HEK293 (cell line): Measurements from ENCODE around the gene SIK3.

Experiments used
- CTCF ChIA-PET: fragments of 350-600 bp; formaldehyde crosslinking; extraction: SDS; loops from one replicate; lab custom pipeline; 2021; ENCODE audit warnings: antibody characterized with exemption; lab: Yijun Ruan, JAX
- POLR2A ChIA-PET: fragments of 300-600 bp; formaldehyde crosslinking; extraction: SDS; loops from one replicate; lab custom pipeline; 2020; ENCODE audit warnings: antibody characterized with exemption, inconsistent platforms; lab: Yijun Ruan, JAX
- H3K27ac ChIP-seq: fragments of 200-500 bp; sonication (Bioruptor generic); 2 replicates; pipeline ENCODE4 v1.5.1; 2014; ENCODE audit warnings: low read depth, low read length, control low read depth, inconsistent platforms; ENCODE audit errors: extremely low read depth
- H3K36me3 ChIP-seq, 2 experiments: fragments of 200-500 bp in 1 of 2; sonication (Bioruptor generic) in 1 of 2; 1 replicate in 1 of 2; 2 replicates in 1 of 2; pipeline ENCODE4 v1.5.1; 2014 to 2017; ENCODE audit warnings: inconsistent platforms in 2 of 2, low read length in 2 of 2; ENCODE audit not compliant: control insufficient read depth in 2 of 2, insufficient read depth in 1 of 2
- H3K4me1 ChIP-seq: fragments of 200-500 bp; sonication (Bioruptor generic); 2 replicates; pipeline ENCODE4 v1.5.1; 2014; ENCODE audit warnings: mild to moderate bottlenecking, low read length, inconsistent platforms; ENCODE audit not compliant: control insufficient read depth, insufficient read depth
- H3K4me3 ChIP-seq: 2 replicates; pipeline ENCODE4 v1.5.1; 2011; ENCODE audit warnings: low read depth, mild to moderate bottlenecking, control low read depth, low read length, moderate library complexity
- H3K9me3 ChIP-seq: fragments of 200-500 bp; sonication (Bioruptor generic); 2 replicates; pipeline ENCODE4 v1.5.1; 2014; ENCODE audit warnings: low read depth, low read length, inconsistent platforms; ENCODE audit not compliant: control insufficient read depth, insufficient read depth
- INSM2 ChIP-seq: fragments of 450-650 bp; formaldehyde crosslinking; IDR thresholded peaks from 2 replicates; pipeline ENCODE4 v1.5.1; 2016; ENCODE audit warnings: missing biosample characterization, missing genetic modification characterization
- KLF16 ChIP-seq: fragments of 450-650 bp; formaldehyde crosslinking; IDR thresholded peaks from 2 replicates; pipeline ENCODE4 v1.5.1; 2017; ENCODE audit warnings: missing biosample characterization, missing genetic modification characterization
- KLF8 ChIP-seq: fragments of 450-650 bp; formaldehyde crosslinking; IDR thresholded peaks from 2 replicates; pipeline ENCODE4 v1.5.1; 2016; ENCODE audit warnings: missing biosample characterization, missing genetic modification characterization
- KLF9 ChIP-seq: fragments of 450-650 bp; formaldehyde crosslinking; IDR thresholded peaks from 2 replicates; pipeline ENCODE4 v1.5.1; 2016; ENCODE audit warnings: missing biosample characterization, missing genetic modification characterization, low read depth
- MEIS1 ChIP-seq: sonication (generic); formaldehyde crosslinking; IDR thresholded peaks from 2 replicates; pipeline ENCODE4 v1.8.1; 2022; ENCODE audit warnings: missing genetic modification reagents, mild to moderate bottlenecking, borderline replicate concordance
- OSR2 ChIP-seq: fragments of 450-650 bp; formaldehyde crosslinking; IDR thresholded peaks from 2 replicates; pipeline ENCODE4 v1.5.1; 2016; ENCODE audit warnings: missing biosample characterization, missing genetic modification characterization
- PRDM6 ChIP-seq: fragments of 450-650 bp; formaldehyde crosslinking; IDR thresholded peaks from 2 replicates; pipeline ENCODE4 v1.5.1; 2017; ENCODE audit warnings: missing biosample characterization, missing genetic modification characterization
- SP2 ChIP-seq: fragments of 450-650 bp; formaldehyde crosslinking; IDR thresholded peaks from 2 replicates; pipeline ENCODE4 v1.5.1; 2016; ENCODE audit warnings: missing biosample characterization, missing genetic modification characterization
- TCF7L2 ChIP-seq: IDR thresholded peaks from 2 replicates; pipeline ENCODE4 v1.6.1; 2011; ENCODE audit warnings: low read depth, mild to moderate bottlenecking, inconsistent platforms, low read length, moderate library complexity, borderline replicate concordance
- ZBTB26 ChIP-seq: fragments of 450-650 bp; formaldehyde crosslinking; optimal IDR thresholded peaks from 2 replicates; pipeline ENCODE3; 2016; ENCODE audit warnings: missing biosample characterization, mild to moderate bottlenecking, missing genetic modification characterization
- ZFHX2 ChIP-seq: fragments of 450-650 bp; formaldehyde crosslinking; conservative IDR thresholded peaks from 2 replicates; pipeline ENCODE4 v1.5.1; 2016; ENCODE audit warnings: missing biosample characterization, missing genetic modification characterization
- ZFP3 ChIP-seq: fragments of 450-650 bp; formaldehyde crosslinking; IDR thresholded peaks from 2 replicates; pipeline ENCODE4 v1.5.1; 2016; ENCODE audit warnings: low read depth, missing biosample characterization, missing genetic modification characterization
- ZNF138 ChIP-seq: fragments of 450-650 bp; formaldehyde crosslinking; IDR thresholded peaks from 2 replicates; pipeline ENCODE4 v1.5.1; 2016; ENCODE audit warnings: missing biosample characterization, missing genetic modification characterization, borderline replicate concordance
- ZNF148 ChIP-seq: fragments of 450-650 bp; formaldehyde crosslinking; IDR thresholded peaks from 2 replicates; pipeline ENCODE4 v1.5.0; 2017; ENCODE audit warnings: missing biosample characterization, missing genetic modification characterization, borderline replicate concordance
- ZNF223 ChIP-seq: fragments of 450-650 bp; formaldehyde crosslinking; IDR thresholded peaks from 2 replicates; pipeline ENCODE4 v1.5.1; 2016; ENCODE audit warnings: missing biosample characterization, missing genetic modification characterization
- ZNF24 ChIP-seq: fragments of 450-650 bp; formaldehyde crosslinking; IDR thresholded peaks from 2 replicates; pipeline ENCODE4 v1.5.1; 2016; ENCODE audit warnings: missing biosample characterization, missing genetic modification characterization
- ZNF274 ChIP-seq, 2 experiments: fragments of 200-500 bp in 1 of 2; fragments of 450-650 bp in 1 of 2; sonication (Bioruptor generic) in 1 of 2; formaldehyde crosslinking in 1 of 2; IDR thresholded peaks; 2 replicates each; pipeline versions ENCODE4 v1.5.1 to v1.6.1; 2014 to 2016; ENCODE audit warnings: borderline replicate concordance in 1 of 2, inconsistent platforms in 1 of 2, low read length in 1 of 2, missing biosample characterization in 1 of 2, missing genetic modification characterization in 1 of 2
- ZNF394 ChIP-seq: fragments of 450-650 bp; formaldehyde crosslinking; IDR thresholded peaks from 2 replicates; pipeline ENCODE4 v1.5.1; 2016; ENCODE audit warnings: missing biosample characterization, missing genetic modification characterization, mild to moderate bottlenecking, moderate library complexity, borderline replicate concordance
- ZNF433 ChIP-seq: fragments of 450-650 bp; formaldehyde crosslinking; IDR thresholded peaks from 2 replicates; pipeline ENCODE4 v1.5.1; 2016; ENCODE audit warnings: missing biosample characterization, missing genetic modification characterization, low read depth
- ZNF530 ChIP-seq: fragments of 450-650 bp; formaldehyde crosslinking; IDR thresholded peaks from 2 replicates; pipeline ENCODE4 v1.5.1; 2016; ENCODE audit warnings: low read depth, missing biosample characterization, missing genetic modification characterization
- ZNF544 ChIP-seq: fragments of 450-650 bp; formaldehyde crosslinking; IDR thresholded peaks from 2 replicates; pipeline ENCODE4 v1.5.0; 2017; ENCODE audit warnings: missing biosample characterization, missing genetic modification characterization
- ZNF580 ChIP-seq: fragments of 450-650 bp; formaldehyde crosslinking; IDR thresholded peaks from 2 replicates; pipeline ENCODE4 v1.5.1; 2016; ENCODE audit warnings: missing biosample characterization, missing genetic modification characterization
- ZNF596 ChIP-seq: fragments of 450-650 bp; IDR thresholded peaks from 2 replicates; pipeline ENCODE4 v1.5.0; 2018; ENCODE audit warnings: missing biosample characterization, mild to moderate bottlenecking, missing genetic modification characterization, moderate library complexity
- ZNF654 ChIP-seq: fragments of 450-650 bp; formaldehyde crosslinking; IDR thresholded peaks from 2 replicates; pipeline ENCODE4 v1.5.1; 2016; ENCODE audit warnings: low read depth, missing biosample characterization, missing genetic modification characterization
- ZNF664 ChIP-seq: fragments of 450-650 bp; formaldehyde crosslinking; IDR thresholded peaks from 2 replicates; pipeline ENCODE4 v1.5.1; 2016; ENCODE audit warnings: missing biosample characterization, missing genetic modification characterization
- ZNF670 ChIP-seq: fragments of 450-650 bp; formaldehyde crosslinking; IDR thresholded peaks from 2 replicates; pipeline ENCODE4 v1.5.1; 2016; ENCODE audit warnings: missing biosample characterization, missing genetic modification characterization, low read depth
- ZNF707 ChIP-seq: fragments of 450-650 bp; formaldehyde crosslinking; IDR thresholded peaks from 2 replicates; pipeline ENCODE4 v1.5.1; 2016; ENCODE audit warnings: missing biosample characterization, missing genetic modification characterization

SIK3 gene

GRCh38 chr11:117057727-117058126 is 40.5 kb downstream of the SIK3 start:
- POLR2A ChIA-PET, result interaction anchor here (0.5 to 0.6 kb wide), 2 partner anchors 21 to 322 kb away, joined by 3 read pairs; no protein-coding TSS in a partner anchor
- Histone ChIP-seq H3K9me3 (no peaks in the 10 kb centered on the region), H3K4me3 (no peak overlapping the region)
- CTCF ChIA-PET, result interaction anchor here (0.7 kb wide), 1 partner anchor 1098 kb away, joined by 4 read pairs; no protein-coding TSS in a partner anchor
- TF ChIP-seq ZNF596 (tag by site-specific recombination) (no peak), OSR2 (tag by site-specific recombination) (no peak), ZBTB26 (no peak), ZNF274 (IDR thresholded peaks at IDR 0.05; ENCODE audit: low read length) (no peak), ZNF274 (tag by site-specific recombination; IDR thresholded peaks at IDR 0.05; ENCODE audit: borderline replicate concordance) (no peak), KLF16 (tag by site-specific recombination) (no peak), ZNF654 (tag by site-specific recombination) (no peak), ZNF580 (tag by site-specific recombination) (no peak), ZFP3 (tag by site-specific recombination) (no peak), ZNF433 (no peak), ZNF394 (tag by site-specific recombination) (no peak), KLF8 (tag by site-specific recombination) (no peak), TCF7L2 (no peak), ZNF544 (tag by site-specific recombination) (no peak), ZNF530 (no peak), ZNF148 (no peak), ZNF707 (no peak)
- TF ChIP-seq, all 188 proteins: peak for 0
- Histone ChIP-seq H3K27ac (no peak overlapping the region), H3K36me3 (no peaks in the 10 kb centered on the region), H3K4me1 (no peaks in the 10 kb centered on the region)

GRCh38 chr11:117057317-117057716 is 40.9 kb downstream of the SIK3 start:
- ChIA-PET CTCF (no interaction called here), POLR2A (no interaction called here)
- H3K4me1 ChIP-seq, result no peaks in the 10 kb centered on the region
- H3K9me3 ChIP-seq, result no peaks in the 10 kb centered on the region
- H3K4me3 ChIP-seq, result no peak overlapping the region
- H3K36me3 ChIP-seq, result no peaks in the 10 kb centered on the region
- TF ChIP-seq ZNF544 (tag by site-specific recombination), result no peak
- no peak for TF ChIP-seq ZFHX2 (tag by site-specific recombination)
- no peak for TF ChIP-seq ZNF670 (tag by site-specific recombination)
- no peak for TF ChIP-seq SP2
- no peak for TF ChIP-seq INSM2 (tag by site-specific recombination)
- TF ChIP-seq ZNF223 (tag by site-specific recombination), result no peak
- TF ChIP-seq KLF9 (tag by site-specific recombination), result no peak
- no peak for TF ChIP-seq ZNF664
- no peak for TF ChIP-seq ZNF138 (tag by site-specific recombination)
- TF ChIP-seq ZNF24 (tag by site-specific recombination), result no peak
- no peak for TF ChIP-seq PRDM6 (tag by site-specific recombination)
- no peak for TF ChIP-seq MEIS1 (CRISPR knock-in tag)
- no peak overlapping the region for H3K27ac ChIP-seq
